NCI-H345 treated with DMSO at 0.1 percent for 48 hours (cell line): Measurements from ENCODE around the gene TSR1.

ENCODE experiments used
- DNase-seq: peaks from one replicate; lab custom pipeline; 2025; ENCODE audit not compliant: unreplicated experiment; lab: John Stamatoyannopoulos, UW

The TSR1 gene

GRCh38 chr17:2336215-2336851 is at the start of gene TSR1:
TSR1 (minus strand) TSS chr17:2336457; CDS start chr17:2336427, 30 bp downstream.
- peak; percentile 47 for DNase-seq

- no peak for DNase-seq
These were observed 49.3 kb upstream of the TSR1 start for GRCh38 chr17:2385240-2386210.

- no peak for DNase-seq
These were observed 48.3 kb upstream of the TSR1 start for GRCh38 chr17:2384439-2385127.

GRCh38 chr17:2383628-2384167 is 47.4 kb upstream of the TSR1 start:
- DNase-seq, result no peak

- no peak for DNase-seq
These were observed 44.8 kb upstream of the TSR1 start for GRCh38 chr17:2380950-2381649.

GRCh38 chr17:2380226-2380922 is 44.1 kb upstream of the TSR1 start:
- no peak for DNase-seq

- no peak for DNase-seq
These were observed 43.4 kb upstream of the TSR1 start for GRCh38 chr17:2379489-2380225.

- DNase-seq, result no peak
These were observed 42.6 kb upstream of the TSR1 start for GRCh38 chr17:2378905-2379304.

- DNase-seq, result no peak
These were observed 41.4 kb upstream of the TSR1 start for GRCh38 chr17:2377659-2378058.

- DNase-seq, result no peak
These were observed 39.9 kb upstream of the TSR1 start for GRCh38 chr17:2376107-2376506.

- DNase-seq, result no peak
These were observed 39.1 kb upstream of the TSR1 start for GRCh38 chr17:2375406-2375805.

GRCh38 chr17:2374549-2375285 is 38.5 kb upstream of the TSR1 start:
- no peak for DNase-seq

- DNase-seq, result no peak
These were observed 36.9 kb upstream of the TSR1 start for GRCh38 chr17:2373179-2373578.

GRCh38 chr17:2372681-2373080 is 36.4 kb upstream of the TSR1 start:
- DNase-seq, result no peak

- no peak for DNase-seq
These were observed 35.9 kb upstream of the TSR1 start for GRCh38 chr17:2372180-2372579.

GRCh38 chr17:2371183-2372130 is 35.2 kb upstream of the TSR1 start:
- no peak for DNase-seq

GRCh38 chr17:2370211-2370589 is 33.9 kb upstream of the TSR1 start:
- no peak for DNase-seq
